OCI-LY3 (cell line): ENCODE measurements around the gene CCDC43.

Experiments
- H2AFZ ChIP-seq: fragments of 200-600, 300-600 bp; shearing (Covaris generic); 2 replicates; pipeline ENCODE4 v1.6.0; 2014; ENCODE audit warnings: antibody characterized with exemption, low read depth, low read length
- H3K27ac ChIP-seq: fragments of 200-600, 300-600 bp; sonication (generic); 2 replicates; pipeline ENCODE4 v1.5.1; 2014; ENCODE audit warnings: mild to moderate bottlenecking, low read length, moderate library complexity, mixed read lengths
- H3K27me3 ChIP-seq: fragments of 200-600, 300-600 bp; sonication (generic); 2 replicates; pipeline ENCODE4 v1.6.1; 2014; ENCODE audit warnings: low read depth, low read length, mixed read lengths
- H3K36me3 ChIP-seq: fragments of 200-600, 300-600 bp; sonication (generic); replicated peaks from 2 replicates; pipeline ENCODE3; 2014; ENCODE audit warnings: low read depth, low read length, mixed read lengths
- H3K4me1 ChIP-seq: fragments of 300-600, 200-600 bp; sonication (generic); 2 replicates; pipeline ENCODE4 v1.6.1; 2014; ENCODE audit warnings: low read length, mixed read lengths
- H3K4me2 ChIP-seq: fragments of 200-600, 300-600 bp; sonication (generic); 2 replicates; pipeline ENCODE4 v1.6.1; 2014; ENCODE audit warnings: low read length, mixed read lengths
- H3K4me3 ChIP-seq: fragments of 300-600, 200-600 bp; sonication (generic); 2 replicates; pipeline ENCODE4 v1.5.1; 2014; ENCODE audit warnings: antibody characterized with exemption, mild to moderate bottlenecking, low read length, moderate library complexity
- H3K79me2 ChIP-seq: fragments of 300-600, 200-600 bp; shearing (Covaris generic); 2 replicates; pipeline ENCODE4 v1.6.1; 2014; ENCODE audit warnings: mild to moderate bottlenecking, low read length, mixed read lengths
- H3K9ac ChIP-seq: fragments of 300-600, 200-600 bp; shearing (Covaris generic); 2 replicates; pipeline ENCODE4 v1.6.0; 2014; ENCODE audit warnings: mild to moderate bottlenecking, low read length, moderate library complexity
- H3K9me3 ChIP-seq: fragments of 200-600, 300-600 bp; shearing (Covaris generic); 2 replicates; pipeline ENCODE4 v1.6.1; 2014; ENCODE audit warnings: low read length, mixed read lengths; ENCODE audit not compliant: insufficient read depth
- H4K20me1 ChIP-seq: fragments of 200-600, 300-600 bp; sonication (generic); 2 replicates; pipeline ENCODE4 v1.6.1; 2016; ENCODE audit warnings: low read length, mixed read lengths; ENCODE audit not compliant: insufficient read depth
- EZH2phosphoT487 ChIP-seq: fragments of 200-600 bp; shearing (Covaris generic); IDR thresholded peaks from 2 replicates; pipeline ENCODE4 v1.6.1; 2018; ENCODE audit warnings: antibody characterized with exemption, mixed run types, low read depth
- TF ChIP-seq, protein P1 (sequence below): fragments of 200-600, 300-600 bp; sonication (generic); IDR thresholded peaks from 2 replicates; pipeline ENCODE4 v1.5.1; 2014; ENCODE audit warnings: antibody characterized with exemption, low read length, low read depth

The CCDC43 gene

DNA sequence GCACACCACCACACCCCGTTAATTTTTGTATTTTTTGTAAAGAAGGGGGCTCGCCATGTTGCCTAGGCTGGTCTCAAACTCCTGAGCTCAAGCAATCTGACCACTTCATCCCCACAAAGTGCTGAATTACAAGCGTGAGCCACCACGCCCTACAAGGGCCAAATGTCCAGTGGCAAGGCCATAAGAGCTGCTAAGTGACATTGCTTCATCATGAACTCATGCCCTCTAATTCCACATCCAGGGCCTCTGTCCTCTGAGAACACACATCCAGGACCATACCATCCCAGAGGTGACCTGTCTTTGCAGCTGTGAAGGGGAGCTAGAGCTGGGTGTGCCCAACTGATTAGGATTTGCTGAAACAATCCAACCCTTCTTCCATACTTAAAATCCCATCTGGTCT lies 58.9 kb downstream of the CCDC43 start:
- no peak for TF ChIP-seq EZH2phosphoT487
- TF ChIP-seq, protein P1, sequence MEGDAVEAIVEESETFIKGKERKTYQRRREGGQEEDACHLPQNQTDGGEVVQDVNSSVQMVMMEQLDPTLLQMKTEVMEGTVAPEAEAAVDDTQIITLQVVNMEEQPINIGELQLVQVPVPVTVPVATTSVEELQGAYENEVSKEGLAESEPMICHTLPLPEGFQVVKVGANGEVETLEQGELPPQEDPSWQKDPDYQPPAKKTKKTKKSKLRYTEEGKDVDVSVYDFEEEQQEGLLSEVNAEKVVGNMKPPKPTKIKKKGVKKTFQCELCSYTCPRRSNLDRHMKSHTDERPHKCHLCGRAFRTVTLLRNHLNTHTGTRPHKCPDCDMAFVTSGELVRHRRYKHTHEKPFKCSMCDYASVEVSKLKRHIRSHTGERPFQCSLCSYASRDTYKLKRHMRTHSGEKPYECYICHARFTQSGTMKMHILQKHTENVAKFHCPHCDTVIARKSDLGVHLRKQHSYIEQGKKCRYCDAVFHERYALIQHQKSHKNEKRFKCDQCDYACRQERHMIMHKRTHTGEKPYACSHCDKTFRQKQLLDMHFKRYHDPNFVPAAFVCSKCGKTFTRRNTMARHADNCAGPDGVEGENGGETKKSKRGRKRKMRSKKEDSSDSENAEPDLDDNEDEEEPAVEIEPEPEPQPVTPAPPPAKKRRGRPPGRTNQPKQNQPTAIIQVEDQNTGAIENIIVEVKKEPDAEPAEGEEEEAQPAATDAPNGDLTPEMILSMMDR, result no peak
- H3K27me3 ChIP-seq, result no peaks in the 10 kb centered on the region

GRCh38 chr17:44629314-44629713 lies 60.3 kb downstream of the CCDC43 start:
- Histone ChIP-seq H3K4me2 (no peak overlapping the region), H3K9ac (no peak overlapping the region), H4K20me1 (no peaks in the 10 kb centered on the region), H3K36me3 (no peaks in the 10 kb centered on the region), H3K79me2 (no peaks in the 10 kb centered on the region), H3K9me3 (no peaks in the 10 kb centered on the region), H3K4me1 (no peaks in the 10 kb centered on the region), H3K4me3 (no peak overlapping the region), H2AFZ (no peak overlapping the region), H3K27ac (no peak overlapping the region), H3K27me3 (no peaks in the 10 kb centered on the region)
- no peak for TF ChIP-seq EZH2phosphoT487
- TF ChIP-seq, protein P1, result no peak

More for the DNA sequence above, 58.9 kb downstream of the CCDC43 start:
- Histone ChIP-seq H3K4me1 (no peaks in the 10 kb centered on the region), H3K4me2 (no peak overlapping the region), H3K9ac (no peak overlapping the region), H3K27ac (no peak overlapping the region), H2AFZ (no peak overlapping the region), H3K36me3 (no peaks in the 10 kb centered on the region), H4K20me1 (no peaks in the 10 kb centered on the region), H3K4me3 (no peak overlapping the region), H3K9me3 (no peaks in the 10 kb centered on the region), H3K79me2 (no peaks in the 10 kb centered on the region)

- Histone ChIP-seq H3K79me2 (no peaks in the 10 kb centered on the region), H3K36me3 (no peaks in the 10 kb centered on the region), H3K4me2 (peak overlapping the region; percentile 34), H3K4me1 (no peaks in the 10 kb centered on the region), H4K20me1 (no peaks in the 10 kb centered on the region), H3K4me3 (peak overlapping the region; percentile 55), H3K27me3 (no peaks in the 10 kb centered on the region), H3K9me3 (no peaks in the 10 kb centered on the region), H2AFZ (0 out of 2 replicates have a peak overlapping the region, but pooled peaks have one; percentile 46), H3K9ac (peak overlapping the region; percentile 28; the same call in 1 of the 2 replicates), H3K27ac (no peak overlapping the region)
- no peak for TF ChIP-seq EZH2phosphoT487
- TF ChIP-seq, protein P1, result no peak
Observed at GRCh38 chr17:44628243-44629188, 61.1 kb downstream of the CCDC43 start.

- H3K9ac ChIP-seq, result no peak overlapping the region
- H2AFZ ChIP-seq, result no peak overlapping the region
Observed at GRCh38 chr17:44627513-44628242, 61.9 kb downstream of the CCDC43 start.

More at GRCh38 chr17:44627513-44628242, 61.9 kb downstream of the CCDC43 start:
- Histone ChIP-seq H3K79me2 (no peaks in the 10 kb centered on the region), H3K4me1 (no peaks in the 10 kb centered on the region), H3K36me3 (no peaks in the 10 kb centered on the region), H3K27me3 (no peaks in the 10 kb centered on the region), H3K9me3 (no peaks in the 10 kb centered on the region), H3K4me3 (no peak overlapping the region), H3K4me2 (peak overlapping the region; percentile 34; the same call in 1 of the 2 replicates), H3K27ac (no peak overlapping the region), H4K20me1 (no peaks in the 10 kb centered on the region)
- TF ChIP-seq EZH2phosphoT487, result no peak
- TF ChIP-seq, protein P1, result no peak
